ENCODE results near the gene ATP2A1.
"Not testable (repeated sequence)": the region's sequence is repeated elsewhere in the genome, so short reads cannot be mapped to it uniquely, and the experiment has no call there.

Gene ATP2A1

GRCh38 chr16:28881565-28881964 is 3.3 kb downstream of the ATP2A1 start:
- not testable (repeated sequence) for DNase-seq (ENCODE audit: low read depth)

GRCh38 chr16:28882551-28883160 is 4.4 kb downstream of the ATP2A1 start:
- DNase-seq (ENCODE audit: low read depth): no peak

- DNase-seq (ENCODE audit: low read depth): no peak
These were observed 5.1 kb downstream of the ATP2A1 start for GRCh38 chr16:28883221-28883996.

GRCh38 chr16:28884045-28884444 is 5.8 kb downstream of the ATP2A1 start:
- DNase-seq (ENCODE audit: low read depth): no peak

- no peak for DNase-seq (ENCODE audit: low read depth)
These were observed 8.7 kb downstream of the ATP2A1 start for GRCh38 chr16:28886945-28887344.

GRCh38 chr16:28890355-28890754 is 12.1 kb downstream of the ATP2A1 start:
- DNase-seq (ENCODE audit: low read depth): not testable (repeated sequence)

- no peak for DNase-seq (ENCODE audit: low read depth)
These were observed 13.9 kb downstream of the ATP2A1 start for GRCh38 chr16:28891964-28892890.

- no peak for DNase-seq (ENCODE audit: low read depth)
These were observed 15.0 kb downstream of the ATP2A1 start for GRCh38 chr16:28893291-28893690.

GRCh38 chr16:28895609-28896008 is 17.3 kb downstream of the ATP2A1 start:
- no peak for DNase-seq (ENCODE audit: low read depth)

GRCh38 chr16:28897826-28898225 is 19.5 kb downstream of the ATP2A1 start:
- DNase-seq (ENCODE audit: low read depth): no peak

GRCh38 chr16:28898266-28898665 is 20.0 kb downstream of the ATP2A1 start:
- no peak for DNase-seq (ENCODE audit: low read depth)

- DNase-seq (ENCODE audit: low read depth): no peak
These were observed 20.7 kb downstream of the ATP2A1 start for GRCh38 chr16:28898942-28899341.

GRCh38 chr16:28899882-28900590 is 21.7 kb downstream of the ATP2A1 start:
- no peak for DNase-seq (ENCODE audit: low read depth)

GRCh38 chr16:28900601-28901000 is 22.3 kb downstream of the ATP2A1 start:
- DNase-seq (ENCODE audit: low read depth): no peak

- no peak for DNase-seq (ENCODE audit: low read depth)
These were observed 23.6 kb downstream of the ATP2A1 start for GRCh38 chr16:28901862-28902261.

- no peak for DNase-seq (ENCODE audit: low read depth)
These were observed 24.6 kb downstream of the ATP2A1 start for GRCh38 chr16:28902909-28903308.

GRCh38 chr16:28903344-28904042 is 25.2 kb downstream of the ATP2A1 start:
- no peak for DNase-seq (ENCODE audit: low read depth)

- DNase-seq (ENCODE audit: low read depth): no peak
These were observed 26.1 kb downstream of the ATP2A1 start for GRCh38 chr16:28904363-28904762.

GRCh38 chr16:28904828-28905227 is 26.5 kb downstream of the ATP2A1 start:
- no peak for DNase-seq (ENCODE audit: low read depth)

GRCh38 chr16:28905229-28905754 is 27.0 kb downstream of the ATP2A1 start:
- no peak for DNase-seq (ENCODE audit: low read depth)

- no peak for DNase-seq (ENCODE audit: low read depth)
These were observed 27.6 kb downstream of the ATP2A1 start for GRCh38 chr16:28905800-28906372.

Measured in non-pigmented ciliary epithelial cell (primary cell).